ENCODE data around the gene CD2. TPM values are rescaled to one million over a fixed set of nuclear protein-coding genes. Genes with fewer than 3 reads are reported as not detected.

The CD2 gene
- total and polyA plus RNA-seq, 2 of the 8 experiments (the other 6 are each of a cell fraction or from before 2014, with no cell fraction given), result not detected

DNA sequence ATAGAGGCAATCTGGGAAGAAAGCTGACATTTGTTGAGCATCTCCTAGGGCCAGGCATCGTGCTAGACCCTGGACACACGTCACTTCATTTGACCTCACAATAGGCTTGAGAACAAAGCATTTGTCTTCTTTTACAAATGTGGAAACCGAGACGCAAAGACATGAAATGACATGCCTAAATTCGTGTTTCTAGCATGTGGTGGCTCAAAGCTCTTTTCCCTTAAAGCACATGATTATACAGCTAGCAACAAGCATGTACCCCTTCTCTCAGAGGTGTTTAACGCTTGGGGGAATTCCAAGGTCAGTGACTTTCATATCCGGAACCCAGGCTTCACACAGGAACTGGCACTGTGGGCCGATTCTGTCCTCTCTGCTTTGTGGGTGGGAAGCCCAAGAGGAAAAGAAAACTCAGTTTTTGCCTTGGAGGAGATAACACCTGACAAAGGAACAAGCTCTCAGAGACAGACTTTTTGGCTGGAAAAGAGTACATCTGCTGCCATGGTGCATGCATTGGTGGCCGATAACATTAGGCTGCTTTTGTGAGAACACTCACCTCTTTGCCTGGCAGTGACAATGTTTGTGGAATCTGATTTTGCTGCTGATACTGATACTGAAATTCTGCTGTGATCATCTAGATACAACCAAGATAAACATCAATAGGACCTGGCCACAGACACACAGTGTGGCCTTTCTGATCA is 15.4 kb upstream of the CD2 start:
- Histone ChIP-seq H2BK12ac (ENCODE audit: low read depth, low read length) (no peak overlapping the region), H3K14ac (ENCODE audit: insufficient read length) (no peak overlapping the region), H3K9ac (replicated peaks in 1 of 4; ENCODE audit: extremely low read depth in 1 of 4, low read depth in 3 of 4, low read length in 3 of 4) (no peak overlapping the region), H3K27ac (ENCODE audit: low read depth, low read length) (no peak overlapping the region), H3K36me3 (ENCODE audit: control insufficient read depth in 2 of 4, insufficient read depth in 4 of 4, low read length in 3 of 4) (no peaks in the 10 kb centered on the region), H2BK5ac (ENCODE audit: low read depth, low read length) (no peak overlapping the region), H3K9me3 (ENCODE audit: insufficient read depth in 2 of 2, low read depth in 1 of 2, low read length in 1 of 2) (peaks cover 20 to 24% of the 10 kb centered on the region in 2 experiments), H3K4me3 (ENCODE audit: extremely low read depth in 1 of 4, insufficient read depth in 2 of 4, low read depth in 3 of 4, low read length in 4 of 4) (no peak overlapping the region), H4K8ac (ENCODE audit: extremely low read depth, insufficient read depth, low read length) (no peak overlapping the region), H3K79me2 (ENCODE audit: control insufficient read depth in 1 of 2, insufficient read depth in 2 of 2, low read length in 2 of 2) (no peaks in the 10 kb centered on the region), H2BK15ac (ENCODE audit: low read length) (no peak overlapping the region), H3K18ac (ENCODE audit: extremely low read depth, low read length) (no peak overlapping the region), H4K5ac (ENCODE audit: insufficient read length, low read depth, low read length) (no peak overlapping the region), H3K4me1 (replicated peaks in 1 of 4; ENCODE audit: control insufficient read depth in 3 of 4, insufficient read depth in 4 of 4, low read length in 3 of 4) (no peaks in the 10 kb centered on the region), H2AK5ac (ENCODE audit: low read depth, low read length) (no peak overlapping the region), H3K79me1 (ENCODE audit: low read depth, low read length) (no peaks in the 10 kb centered on the region), H3K23me2 (ENCODE audit: low read depth, low read length) (no peaks in the 10 kb centered on the region), H2BK120ac (replicated peaks; ENCODE audit: low read depth, low read length) (no peak overlapping the region), H4K91ac (replicated peaks; ENCODE audit: insufficient read length, low read length) (no peak overlapping the region), H3K27me3 (replicated peaks in 1 of 4; ENCODE audit: control insufficient read depth in 3 of 4, extremely low read depth in 1 of 4, insufficient read depth in 3 of 4, low read length in 3 of 4) (peaks cover 0 to 2% (median 0%) of the 10 kb centered on the region in 4 experiments; a peak in 1 of 7 replicates), H3K4me2 (ENCODE audit: insufficient read depth in 1 of 2, low read depth in 2 of 2, low read length in 2 of 2) (no peak overlapping the region), H3K56ac (replicated peaks; ENCODE audit: insufficient read length, low read depth, low read length) (no peak overlapping the region), H3K23ac (ENCODE audit: insufficient read length) (no peak overlapping the region), H2AFZ (ENCODE audit: low read length) (no peak overlapping the region), H2BK20ac (ENCODE audit: low read length) (no peak overlapping the region), H3K4ac (replicated peaks; ENCODE audit: insufficient read length, low read depth, low read length) (no peak overlapping the region), H4K20me1 (replicated peaks in 1 of 2; ENCODE audit: control insufficient read depth in 1 of 2, insufficient read depth in 2 of 2, low read length in 2 of 2) (no peaks in the 10 kb centered on the region)
- DNase-seq (ENCODE audit: low read depth in 1 of 2, low spot score in 2 of 2) (no peak), FAIRE-seq (no peak)
- WGBS, 2 experiments (ENCODE audit: extremely low coverage in 1 of 2, insufficient coverage in 1 of 2, insufficient read length in 1 of 2, insufficient replicate concordance in 2 of 2, low coverage in 1 of 2, low lambda C conversion rate in 2 of 2, missing lambda C conversion rate in 1 of 2), result 90% methylated on average over 9 of the region's 9 CpGs; no CpG with 5 or more reads in 1 of the 2 experiments
- CTCF ChIA-PET (ENCODE audit: partially characterized antibody), result interaction anchor here (0.9 to 4.8 kb wide), 29 partner anchors 9 to 390 kb away, joined by 3 to 79 read pairs (median 3); partner anchors contain the start of genes CD2 and TTF2
- POLR2A ChIA-PET (ENCODE audit: partially characterized antibody), result no interaction called here
- TF ChIP-seq MAFK (IDR thresholded peaks at IDR 0.05; ENCODE audit: low read depth, low read length) (no peak), USF2 (IDR thresholded peaks at IDR 0.05; ENCODE audit: low read length) (no peak), SAP30 (IDR thresholded peaks at IDR 0.05; ENCODE audit: insufficient read depth, insufficient replicate concordance, low read length) (no peak), SP4 (IDR thresholded peaks at IDR 0.05; ENCODE audit: low read length) (no peak), SUZ12 (IDR thresholded peaks at IDR 0.05; ENCODE audit: low read length) (no peak)

Data from H1 (cell line).